GM19043 (cell line): ENCODE data around the gene CSK.

Experiments used
- ATAC-seq: cut with Tn5 transposase; IDR thresholded peaks from one replicate; pipeline ENCODE4 v1.9.1; 2021; ENCODE audit warnings: low read depth; ENCODE audit not compliant: unreplicated experiment

Gene CSK

DNA sequence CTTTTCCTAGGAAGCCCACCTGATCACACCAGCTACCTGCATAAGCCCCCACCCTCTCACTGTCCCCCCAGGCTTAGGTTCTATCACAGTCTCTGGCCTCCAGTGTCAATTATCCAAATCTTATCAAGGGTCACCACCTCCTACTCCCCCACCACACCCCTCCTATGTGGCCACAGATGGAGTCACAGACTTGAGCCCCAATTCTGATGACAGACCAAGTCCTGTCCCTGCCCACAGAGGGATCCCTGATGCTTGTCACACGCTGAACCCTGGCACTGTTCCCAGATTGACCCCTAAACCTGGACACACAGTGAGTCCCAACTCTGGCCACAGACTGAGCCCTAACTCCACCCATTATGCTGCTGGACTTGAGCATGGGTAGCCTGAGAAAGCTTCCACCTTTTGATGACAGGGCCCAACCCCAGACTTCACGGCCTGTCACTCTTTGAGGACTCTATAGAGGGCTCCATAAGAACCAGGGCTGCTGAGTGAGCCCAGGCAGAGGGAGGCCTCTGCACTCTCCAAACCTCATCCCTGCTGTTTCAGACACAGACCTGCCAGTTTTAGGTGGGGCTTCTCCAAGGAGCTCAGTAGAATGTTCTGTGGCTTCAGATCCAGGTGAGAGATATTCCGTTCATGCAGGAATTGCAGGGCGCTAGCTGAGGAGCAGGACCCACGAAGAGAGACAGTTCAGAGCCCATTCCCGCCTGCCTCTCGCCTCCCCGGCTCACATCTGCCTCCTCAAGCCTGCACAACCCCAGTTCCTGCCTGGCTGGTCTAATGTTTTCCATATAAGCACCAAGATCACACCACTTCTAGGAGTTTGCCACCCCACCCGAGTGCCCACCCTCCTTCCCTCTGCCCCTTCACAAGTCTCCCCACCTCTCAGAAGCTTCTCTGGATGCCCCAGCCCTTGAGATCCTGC lies 59.2 kb downstream of the CSK start:
- no peak for ATAC-seq

DNA sequence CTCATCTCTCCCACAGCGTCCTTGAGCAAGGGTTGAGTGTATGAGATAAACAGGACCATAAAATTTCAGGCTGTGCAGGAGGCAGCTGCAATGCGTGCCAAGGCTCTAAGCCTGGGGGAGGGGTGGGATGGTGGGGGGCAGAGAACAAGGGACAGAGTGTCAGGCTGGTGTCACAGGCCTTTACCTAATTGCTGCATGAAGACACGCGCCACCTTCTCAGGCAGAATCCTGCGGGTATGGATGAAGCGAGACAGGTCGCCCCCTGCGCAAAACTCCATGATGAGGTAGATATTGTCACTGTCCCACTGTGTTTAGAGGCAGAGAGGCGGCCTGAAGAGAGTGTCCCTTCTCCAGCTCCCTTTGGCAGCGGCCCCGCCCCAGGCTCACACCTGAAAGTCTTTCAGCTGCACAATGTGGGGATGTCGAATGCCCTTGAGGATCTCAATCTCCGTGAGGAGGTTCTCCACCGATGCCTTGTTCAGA lies 60.1 kb downstream of the CSK start:
- ATAC-seq = no peak

DNA sequence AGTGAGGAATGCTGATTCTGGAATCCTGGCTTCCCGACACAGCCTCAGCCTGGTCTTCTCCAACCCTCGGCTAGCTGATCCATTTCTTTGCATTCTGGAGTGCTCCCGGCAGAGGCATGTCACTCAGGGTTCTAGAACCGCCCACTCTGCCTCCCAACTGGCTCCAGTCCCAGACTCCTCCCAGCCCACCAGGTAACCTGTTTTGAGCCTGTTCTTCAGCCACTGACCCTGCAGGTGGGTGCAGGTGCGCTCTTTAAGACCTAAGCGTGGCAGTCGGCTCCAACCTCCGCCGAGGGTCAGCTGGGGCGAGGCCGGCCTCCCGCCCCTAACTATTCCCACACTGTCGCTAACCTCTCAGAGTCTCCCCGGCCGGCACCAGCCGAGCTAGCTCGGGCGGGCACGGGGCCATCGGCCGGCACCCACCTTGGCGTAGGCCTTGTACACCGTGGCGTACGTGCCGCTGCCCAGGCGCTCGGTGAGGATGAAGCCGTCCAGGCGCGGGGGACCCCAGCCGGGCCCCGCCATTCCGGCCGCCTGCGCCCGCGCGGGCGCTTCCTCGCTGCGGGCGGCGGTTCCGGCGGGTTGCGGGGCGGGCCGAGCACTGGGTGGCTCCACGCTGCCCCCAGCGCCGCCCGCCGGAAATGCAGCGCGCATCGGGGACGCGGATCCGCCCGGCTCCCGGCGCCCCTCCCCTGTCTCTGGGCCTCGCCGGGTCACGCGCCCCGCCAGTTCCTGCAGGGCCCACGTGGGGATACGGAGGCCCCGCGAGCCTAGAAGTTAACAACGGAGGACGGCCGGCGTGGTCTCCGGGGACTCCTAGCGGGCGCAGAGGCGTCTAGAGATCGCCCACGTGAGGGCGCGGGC lies 60.9 kb downstream of the CSK start, which contains the start of gene ULK3:
ULK3 (minus strand) TSS at position 576 of the 864 bp plus-strand sequence; CDS start at position 525, 51 bp downstream.
- peak; percentile 73 for ATAC-seq

DNA sequence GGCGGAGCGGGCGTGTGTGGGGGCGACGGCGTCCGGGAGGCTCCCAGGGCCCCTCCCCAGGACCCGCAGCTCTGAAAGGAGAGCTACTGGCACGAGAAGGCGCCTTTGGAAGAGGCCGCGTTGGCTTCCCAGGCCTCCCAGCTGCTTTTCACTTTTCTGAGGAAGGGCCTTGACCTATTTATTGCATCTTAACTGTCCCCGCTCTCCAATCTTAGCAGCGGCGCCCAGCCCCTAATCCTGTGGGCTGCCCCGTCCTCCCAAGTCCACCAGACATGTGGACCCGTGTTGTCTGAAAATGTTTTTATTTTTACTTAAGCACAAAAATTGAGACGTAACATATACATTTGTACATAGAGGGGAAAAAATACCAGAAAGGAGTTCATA lies 61.6 kb downstream of the CSK start:
- ATAC-seq = no peak

DNA sequence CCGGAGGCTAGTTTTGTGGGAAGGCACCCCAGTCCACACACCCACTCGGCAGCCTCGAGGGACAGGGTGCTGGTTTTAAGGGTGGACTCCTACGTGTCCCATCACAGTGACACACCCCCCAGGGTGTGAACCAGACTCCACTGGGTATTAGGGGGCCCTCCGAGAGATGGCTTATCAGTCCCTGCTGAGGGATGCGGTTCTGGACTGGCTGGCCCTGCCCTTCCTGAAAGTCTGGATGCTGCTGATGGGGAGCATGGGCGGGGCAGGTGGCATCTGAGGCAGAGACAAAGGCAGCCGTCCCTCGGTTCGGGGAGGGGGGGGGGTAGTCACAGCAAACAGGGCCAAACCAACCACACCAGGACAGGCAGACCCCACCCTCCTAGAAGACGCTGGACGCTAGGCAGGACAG lies 62.0 kb downstream of the CSK start:
- no peak for ATAC-seq

DNA sequence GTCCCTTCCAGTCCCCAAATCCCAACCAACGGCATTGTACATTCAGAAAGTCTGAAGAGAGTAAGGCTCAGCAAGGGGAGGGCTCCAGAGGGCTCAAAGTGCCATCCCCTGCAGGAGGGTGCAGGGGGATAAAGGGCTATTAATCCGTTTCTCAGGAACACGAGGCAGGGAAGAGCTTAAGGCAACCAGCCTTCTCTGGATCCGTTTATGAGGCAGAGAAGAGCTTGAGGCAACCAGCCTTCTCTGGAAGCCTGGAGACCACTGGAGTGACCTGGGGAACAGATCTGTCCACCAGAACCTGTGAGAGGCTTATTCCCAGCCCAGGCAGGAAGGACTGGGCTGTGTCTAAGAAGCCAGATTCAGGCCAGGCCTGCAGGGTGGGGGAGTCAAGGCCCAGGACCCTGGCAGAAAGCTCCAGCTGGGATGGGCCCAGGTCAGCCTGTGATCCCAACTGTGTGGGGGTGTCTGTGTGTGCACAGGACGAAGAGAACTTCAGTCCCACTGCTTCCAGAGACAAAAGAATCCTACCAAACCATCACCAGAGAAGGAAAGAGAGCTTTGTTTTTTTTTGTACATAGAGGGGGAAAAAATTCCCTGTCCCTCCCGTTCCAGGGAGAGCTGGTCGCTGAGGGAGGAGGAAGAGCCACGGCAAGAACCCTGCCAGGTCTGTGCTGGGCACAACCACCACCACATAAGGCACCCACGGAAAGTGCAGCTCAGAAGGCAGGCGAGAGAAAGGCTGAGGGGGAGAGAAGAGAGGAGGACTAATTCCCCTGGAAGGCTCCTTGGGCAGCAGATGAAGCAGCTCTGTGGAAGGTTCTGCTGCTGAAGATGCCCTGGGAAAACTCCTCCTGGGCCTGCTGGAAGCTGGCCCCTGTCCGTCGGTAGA lies 62.7 kb downstream of the CSK start:
- no peak for ATAC-seq

- no peak for ATAC-seq
These were observed 63.3 kb downstream of the CSK start for GRCh38 chr15:74845208-74845568.

DNA sequence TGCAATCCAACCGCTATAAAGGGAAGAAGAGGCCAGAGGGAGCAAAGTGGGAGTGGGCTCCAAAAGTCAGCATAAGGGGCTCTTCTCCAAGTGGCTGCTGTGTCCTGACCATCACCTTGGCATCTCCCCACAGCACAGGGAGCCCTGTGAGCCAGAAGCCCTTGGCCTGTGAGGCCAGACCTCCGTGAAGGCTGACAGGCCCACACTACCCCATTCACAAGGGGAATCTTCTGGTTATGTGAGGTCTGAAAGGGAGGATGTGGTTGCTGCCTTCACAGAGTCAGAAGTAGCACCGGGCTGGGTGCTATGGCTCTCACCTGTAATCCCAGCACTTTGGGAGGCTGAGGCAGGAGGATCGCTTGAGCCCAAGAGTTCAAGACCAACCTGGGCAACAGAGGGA lies 63.7 kb downstream of the CSK start:
- ATAC-seq = no peak

GRCh38 chr15:74847432-74847831 lies 65.6 kb downstream of the CSK start:
- ATAC-seq = no peak

GRCh38 chr15:74850393-74850792 lies 68.5 kb downstream of the CSK start:
- no peak for ATAC-seq

DNA sequence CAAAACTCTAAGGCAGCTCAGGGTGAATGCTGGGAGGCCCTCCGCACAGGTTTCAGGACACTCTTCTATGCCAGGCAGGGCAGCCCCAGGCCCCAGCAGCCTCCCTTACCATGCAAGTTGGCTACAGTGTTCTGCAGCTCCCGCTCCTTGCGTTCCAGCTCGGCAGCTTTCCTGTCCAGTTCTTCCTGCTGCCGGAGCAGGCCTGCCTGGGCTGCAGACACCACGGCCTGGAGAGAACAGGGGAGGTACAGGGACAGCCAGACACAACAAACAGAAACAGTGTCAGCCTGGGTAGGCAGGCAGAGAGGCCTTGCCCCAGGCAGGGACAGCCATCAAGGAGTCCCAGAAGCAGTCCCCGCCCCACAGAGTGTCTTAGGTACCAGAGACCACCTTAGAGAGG lies 70.1 kb downstream of the CSK start:
- ATAC-seq = no peak
